Activated T-cell treated with anti-CD3 and anti-CD28 coated beads, Interleukin-2, amount 50 U/mL, for 24 hours (primary cell): Measurements from ENCODE around the gene B3GNT7.
"Not testable (repeated sequence)": the region's sequence is repeated elsewhere in the genome, so short reads cannot be mapped to it uniquely, and the experiment has no call there.

Experiments used
- DNase-seq: peaks from one replicate; pipeline ENCODE4 v3.0.0-alpha.2; 2020
- H3K27ac Mint-ChIP-seq: 2 replicates; pipeline ENCODE4 v1.8.0; 2020; ENCODE audit warnings: mild to moderate bottlenecking, mixed read lengths
- H3K27me3 Mint-ChIP-seq: 2 replicates; pipeline ENCODE4 v1.8.0; 2020; ENCODE audit warnings: mixed read lengths
- H3K36me3 Mint-ChIP-seq: 2 replicates; pipeline ENCODE4 v1.8.0; 2020; ENCODE audit warnings: low read depth, mixed read lengths
- H3K4me1 Mint-ChIP-seq: 2 replicates; pipeline ENCODE4 v1.8.0; 2020; ENCODE audit warnings: low read depth, mixed read lengths
- H3K4me3 Mint-ChIP-seq: 2 replicates; pipeline ENCODE4 v1.8.0; 2020; ENCODE audit warnings: mild to moderate bottlenecking, moderate library complexity, mixed read lengths
- H3K9me3 Mint-ChIP-seq: 2 replicates; pipeline ENCODE4 v1.8.0; 2020; ENCODE audit warnings: mixed read lengths

Gene B3GNT7

DNA sequence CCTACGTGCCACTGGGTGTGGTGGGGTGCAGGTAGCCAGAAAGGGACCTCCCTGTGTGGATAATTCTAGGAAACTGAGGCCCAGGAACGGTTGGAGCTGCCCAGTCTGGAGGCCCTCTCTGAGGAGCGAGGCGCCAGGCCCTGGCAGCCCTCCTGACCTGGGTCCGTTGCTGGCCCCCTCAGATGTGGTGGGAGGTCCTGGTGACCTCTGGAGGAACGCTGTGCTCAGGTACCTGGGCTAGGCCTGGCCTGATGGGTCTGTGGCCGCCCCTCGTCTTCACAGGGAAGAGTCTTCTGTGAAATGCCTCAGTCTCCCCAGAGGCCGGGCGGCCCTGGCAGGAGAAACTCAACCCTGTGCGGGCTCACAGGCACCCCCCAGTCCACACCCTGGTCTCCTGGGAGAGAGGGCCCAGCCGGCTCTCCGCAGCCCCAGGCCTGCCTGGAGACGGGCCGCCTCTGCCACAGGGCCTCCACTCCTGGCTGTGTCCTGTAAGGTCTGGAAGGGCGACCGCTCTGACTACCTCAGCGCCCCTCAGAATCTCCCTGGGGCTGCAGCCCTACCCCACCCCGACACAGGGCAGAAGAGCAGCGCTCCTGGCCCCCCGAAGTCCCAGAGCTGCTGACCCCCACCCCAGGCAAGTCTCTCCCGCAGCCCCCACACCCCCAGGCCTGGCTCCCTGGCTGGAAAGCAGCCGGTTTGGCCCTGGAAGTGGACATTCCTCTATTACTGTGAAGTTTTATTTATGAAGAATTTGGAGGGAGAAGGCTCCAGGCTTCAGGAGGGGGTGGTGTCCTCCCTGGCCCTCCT is 3.7 kb downstream of the B3GNT7 start:
- Mint-ChIP-seq H3K9me3 (no peaks in the 10 kb centered on the region), H3K36me3 (no peaks in the 10 kb centered on the region), H3K4me3 (no peak overlapping the region), H3K27ac (no peak overlapping the region), H3K4me1 (peaks cover 17% of the 10 kb centered on the region), H3K27me3 (peaks cover 25% of the 10 kb centered on the region)
- DNase-seq, result no peak

- no peaks in the 10 kb centered on the region for H3K9me3 Mint-ChIP-seq
- H3K4me1 Mint-ChIP-seq, result peaks cover 12% of the 10 kb centered on the region
- H3K27me3 Mint-ChIP-seq, result peaks cover 17% of the 10 kb centered on the region
- DNase-seq, result no peak
- no peak overlapping the region for H3K27ac Mint-ChIP-seq
- H3K4me3 Mint-ChIP-seq, result no peak overlapping the region
- no peaks in the 10 kb centered on the region for H3K36me3 Mint-ChIP-seq
Measured at GRCh38 chr2:231399853-231400680, 4.6 kb downstream of the B3GNT7 start.

DNA sequence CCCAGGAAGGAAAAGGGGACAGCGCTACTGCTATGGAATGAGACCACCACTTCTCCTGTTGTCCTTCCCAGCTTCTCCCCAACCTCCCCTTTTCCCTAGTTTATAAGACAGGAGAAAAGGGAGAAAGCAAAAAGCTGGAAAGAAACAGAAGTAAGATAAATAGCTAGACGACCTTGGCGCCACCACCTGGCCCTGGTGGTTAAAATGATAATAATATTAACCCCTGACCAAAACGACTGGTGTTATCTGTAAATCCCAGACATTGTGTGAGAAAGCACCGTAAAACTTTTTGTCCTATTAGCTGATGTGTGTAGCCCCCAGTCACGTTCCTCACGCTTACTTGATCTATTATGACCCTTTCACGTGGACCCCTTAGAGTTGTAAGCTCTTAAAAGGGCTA is 5.2 kb downstream of the B3GNT7 start:
- H3K36me3 Mint-ChIP-seq, H3K4me3 Mint-ChIP-seq, H3K9me3 Mint-ChIP-seq, H3K27ac Mint-ChIP-seq, DNase-seq: not testable (repeated sequence)
- Mint-ChIP-seq H3K4me1 (peaks cover 18% of the 10 kb centered on the region), H3K27me3 (peaks cover 15% of the 10 kb centered on the region)

- not testable (repeated sequence) for H3K4me3 Mint-ChIP-seq, H3K27ac Mint-ChIP-seq, DNase-seq, H3K36me3 Mint-ChIP-seq, H3K9me3 Mint-ChIP-seq
- peaks cover 15% of the 10 kb centered on the region for H3K27me3 Mint-ChIP-seq
- peaks cover 22% of the 10 kb centered on the region for H3K4me1 Mint-ChIP-seq
Measured at GRCh38 chr2:231401101-231401500, 5.6 kb downstream of the B3GNT7 start.

DNA sequence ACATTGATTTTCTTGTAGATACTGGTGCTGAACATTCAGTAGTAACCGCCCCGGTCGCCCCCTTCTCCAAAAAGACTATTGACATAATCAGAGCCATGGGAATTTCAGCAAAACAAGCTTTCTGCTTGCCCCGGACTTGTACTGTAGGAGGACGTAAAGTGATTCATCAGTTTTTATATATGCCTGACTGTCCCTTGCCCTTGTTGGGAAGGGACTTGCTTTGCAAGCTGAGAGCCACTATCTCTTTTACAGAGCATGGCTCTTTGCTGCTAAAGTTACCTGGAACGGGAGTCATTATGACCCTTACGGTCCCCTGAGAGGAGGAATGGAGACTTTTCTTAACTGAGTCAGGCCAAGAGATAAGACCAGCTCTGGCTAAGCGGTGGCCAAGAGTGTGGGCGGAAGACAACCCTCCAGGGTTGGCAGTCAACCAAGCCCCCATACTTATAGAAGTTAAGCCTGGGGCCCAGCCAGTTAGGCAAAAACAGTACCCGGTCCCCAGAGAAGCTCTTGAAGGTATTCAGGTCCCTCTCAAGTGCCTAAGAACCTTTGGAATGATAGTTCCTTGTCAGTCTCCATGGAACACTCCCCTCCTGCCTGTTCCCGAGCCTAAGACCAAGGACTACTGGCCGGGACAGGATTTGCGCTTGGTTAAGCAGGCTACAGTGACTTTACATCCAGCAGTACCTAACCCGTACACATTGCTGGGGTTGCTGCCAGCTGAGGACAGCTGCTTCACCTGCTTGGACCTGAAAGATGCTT is 8.1 kb downstream of the B3GNT7 start:
- H3K4me1 Mint-ChIP-seq, result peaks cover 21% of the 10 kb centered on the region
- not testable (repeated sequence) for DNase-seq, H3K27me3 Mint-ChIP-seq

DNA sequence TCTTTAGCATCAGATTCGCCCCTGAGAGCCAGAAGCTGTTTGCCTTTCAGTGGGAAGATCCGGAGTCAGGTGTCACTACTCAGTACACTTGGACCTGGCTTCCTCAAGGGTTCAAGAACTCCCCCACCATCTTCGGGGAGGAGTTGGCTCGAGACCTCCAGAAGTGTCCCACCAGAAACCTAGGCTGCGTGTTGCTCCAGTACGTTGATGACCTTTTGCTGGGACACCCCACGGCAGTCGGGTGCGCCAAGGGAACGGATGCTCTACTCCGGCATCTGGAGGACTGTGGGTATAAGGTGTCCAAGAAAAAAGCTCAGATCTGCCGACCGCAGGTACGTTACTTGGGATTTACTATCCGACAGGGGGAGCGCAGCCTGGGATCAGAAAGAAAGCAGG is 8.7 kb downstream of the B3GNT7 start:
- not testable (repeated sequence) for H3K27ac Mint-ChIP-seq, H3K27me3 Mint-ChIP-seq, H3K4me3 Mint-ChIP-seq

More for the DNA sequence above, 8.1 kb downstream of the B3GNT7 start:
- H3K4me3 Mint-ChIP-seq, H3K36me3 Mint-ChIP-seq, H3K27ac Mint-ChIP-seq, H3K9me3 Mint-ChIP-seq: not testable (repeated sequence)

DNA sequence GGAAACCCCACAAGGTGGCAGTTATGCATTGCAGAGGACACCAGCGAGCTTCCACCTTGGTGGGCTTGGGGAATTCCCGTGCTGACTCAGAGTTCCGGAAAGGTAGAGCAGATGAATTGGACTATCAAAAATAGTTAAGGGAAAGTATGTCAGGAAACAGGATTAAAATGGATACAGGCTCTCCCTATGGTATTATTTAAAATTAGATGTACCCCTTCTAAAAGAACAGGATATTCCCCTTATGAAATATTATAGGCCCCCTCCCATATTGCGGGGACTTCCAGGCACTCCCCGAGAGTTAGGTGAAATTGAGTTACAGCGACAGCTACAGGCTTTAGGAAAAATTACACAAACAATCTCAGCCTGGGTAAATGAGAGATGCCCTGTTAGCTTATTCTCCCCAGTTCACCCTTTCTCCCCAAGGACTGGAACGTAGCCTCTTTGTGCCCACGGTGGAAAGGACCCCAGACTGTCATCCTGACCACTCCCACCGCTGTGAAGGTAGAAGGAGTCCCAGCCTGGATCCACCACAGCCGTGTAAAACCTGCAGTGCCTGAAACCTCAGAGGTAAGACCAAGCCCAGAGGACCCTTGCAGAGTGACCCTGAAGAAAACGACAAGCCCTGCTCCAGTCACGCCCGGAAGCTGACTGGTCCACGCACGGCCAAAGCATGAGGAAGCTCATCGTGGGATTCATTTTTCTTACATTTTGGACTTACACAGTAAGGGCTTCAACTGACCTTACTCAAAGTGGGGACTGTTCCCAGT is 10.3 kb downstream of the B3GNT7 start:
- H3K4me1 Mint-ChIP-seq, result peaks cover 21% of the 10 kb centered on the region
- H3K27ac Mint-ChIP-seq, H3K9me3 Mint-ChIP-seq, H3K36me3 Mint-ChIP-seq: not testable (repeated sequence)
- peak; percentile 54 for DNase-seq
- peaks cover 14% of the 10 kb centered on the region for H3K27me3 Mint-ChIP-seq
- H3K4me3 Mint-ChIP-seq, result peak overlapping the region; percentile 26

More for the DNA sequence above, 8.7 kb downstream of the B3GNT7 start:
- H3K4me1 Mint-ChIP-seq, result peaks cover 21% of the 10 kb centered on the region
- not testable (repeated sequence) for H3K36me3 Mint-ChIP-seq, DNase-seq, H3K9me3 Mint-ChIP-seq

GRCh38 chr2:231407686-231408085 is 12.2 kb downstream of the B3GNT7 start:
- H3K27me3 Mint-ChIP-seq, result peaks cover 29% of the 10 kb centered on the region
- peaks cover 29% of the 10 kb centered on the region for H3K4me1 Mint-ChIP-seq
- not testable (repeated sequence) for H3K36me3 Mint-ChIP-seq, H3K4me3 Mint-ChIP-seq, DNase-seq, H3K27ac Mint-ChIP-seq, H3K9me3 Mint-ChIP-seq

- not testable (repeated sequence) for H3K9me3 Mint-ChIP-seq, H3K27ac Mint-ChIP-seq, H3K36me3 Mint-ChIP-seq, H3K4me3 Mint-ChIP-seq, DNase-seq
- H3K4me1 Mint-ChIP-seq, result peaks cover 29% of the 10 kb centered on the region
- H3K27me3 Mint-ChIP-seq, result peaks cover 32% of the 10 kb centered on the region
Measured at GRCh38 chr2:231408304-231408703, 12.8 kb downstream of the B3GNT7 start.

DNA sequence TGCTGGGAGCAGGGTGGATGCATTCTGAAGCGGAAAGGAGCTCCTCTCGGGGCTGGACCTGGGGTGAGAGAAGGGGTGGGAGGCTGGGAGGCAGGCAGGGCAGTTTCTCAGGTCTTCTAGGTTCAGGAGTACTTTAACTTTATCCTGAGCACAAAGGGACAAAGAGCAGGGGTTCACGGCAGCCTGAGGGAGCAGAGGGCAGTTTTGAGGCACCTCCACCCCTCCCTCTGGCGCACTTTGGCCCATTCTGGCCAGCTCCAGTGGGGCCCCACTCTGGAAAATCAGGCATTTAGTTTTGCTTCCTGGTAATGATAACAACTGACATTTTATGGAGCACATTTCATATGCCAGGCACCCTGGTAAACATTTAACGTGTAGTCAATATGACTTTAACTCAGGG is 14.3 kb downstream of the B3GNT7 start:
- DNase-seq, result no peak
- Mint-ChIP-seq H3K27me3 (peaks cover 40% of the 10 kb centered on the region), H3K36me3 (no peaks in the 10 kb centered on the region), H3K27ac (no peak overlapping the region), H3K4me3 (no peak overlapping the region), H3K4me1 (peaks cover 29% of the 10 kb centered on the region), H3K9me3 (peaks cover 6% of the 10 kb centered on the region)

- Mint-ChIP-seq H3K27me3 (peaks cover 47% of the 10 kb centered on the region), H3K9me3 (peaks cover 6% of the 10 kb centered on the region), H3K4me1 (peaks cover 24% of the 10 kb centered on the region), H3K27ac (no peak overlapping the region), H3K36me3 (no peaks in the 10 kb centered on the region), H3K4me3 (no peak overlapping the region)
- DNase-seq, result no peak
Measured at GRCh38 chr2:231410293-231411004, 14.9 kb downstream of the B3GNT7 start.

DNA sequence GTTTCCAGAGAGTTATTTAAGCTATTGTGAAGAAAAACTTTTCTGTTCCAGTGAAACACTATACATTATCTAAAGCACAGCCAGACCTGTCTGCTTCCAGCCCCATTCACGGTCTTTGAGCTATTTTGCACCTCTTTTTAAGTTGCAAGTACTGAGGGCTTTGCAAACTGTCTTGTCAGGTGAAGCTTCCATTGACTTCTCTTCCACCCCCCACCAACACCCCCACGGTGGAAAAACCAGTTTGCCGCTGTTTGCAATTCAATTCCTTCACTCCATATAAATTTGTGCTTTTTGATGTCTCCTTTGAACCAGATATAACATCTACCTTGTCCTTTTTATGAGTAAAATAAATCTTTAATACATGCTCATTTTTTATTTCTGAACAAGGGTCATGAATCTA is 15.7 kb downstream of the B3GNT7 start:
- DNase-seq, result no peak
- H3K4me1 Mint-ChIP-seq, result peaks cover 19% of the 10 kb centered on the region
- H3K4me3 Mint-ChIP-seq, result peak overlapping the region; percentile 48
- H3K27ac Mint-ChIP-seq, result no peak overlapping the region
- H3K9me3 Mint-ChIP-seq, result peaks cover 6% of the 10 kb centered on the region
- H3K36me3 Mint-ChIP-seq, result no peaks in the 10 kb centered on the region
- H3K27me3 Mint-ChIP-seq, result peaks cover 52% of the 10 kb centered on the region

DNA sequence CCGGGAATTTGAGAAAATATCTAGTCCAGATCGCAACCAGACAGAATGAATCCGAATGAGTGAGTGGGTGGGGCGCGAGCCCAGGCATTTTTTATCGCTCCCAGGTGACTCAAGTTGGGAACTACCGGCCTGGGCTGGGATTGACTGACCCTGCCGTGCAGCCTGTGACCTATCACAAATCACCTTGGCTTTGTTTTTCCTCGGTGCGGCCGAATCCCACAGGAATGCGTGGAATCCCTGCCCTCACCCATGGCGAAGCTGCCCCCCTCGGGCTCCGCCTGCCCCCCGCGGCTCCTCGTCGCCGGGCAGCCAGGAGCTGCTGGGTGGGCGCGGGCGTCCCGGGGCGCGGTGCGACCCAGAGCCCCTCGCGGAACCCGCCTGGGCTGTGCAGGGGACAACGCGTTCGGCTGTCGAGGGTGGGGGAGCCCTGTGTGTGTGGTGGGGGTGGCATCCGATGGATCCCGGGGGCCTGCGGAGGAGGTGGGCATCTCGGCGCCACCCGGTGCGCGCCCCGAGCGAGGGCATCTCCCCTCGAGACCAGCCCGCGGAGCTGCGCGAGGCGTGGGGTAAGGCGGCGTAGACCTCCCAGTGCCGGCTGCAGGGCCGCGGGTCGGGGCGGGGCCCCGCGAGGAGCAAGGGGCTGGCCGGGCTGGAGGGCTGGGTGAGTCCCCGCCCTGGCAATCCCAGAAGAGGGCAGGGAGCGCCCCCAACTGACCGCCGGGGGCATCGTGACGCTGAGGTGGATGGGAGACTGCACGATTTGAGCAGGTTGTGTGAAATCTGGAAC is 16.5 kb downstream of the B3GNT7 start:
- peak; percentile 87 for DNase-seq
- H3K4me1 Mint-ChIP-seq, result peaks cover 12% of the 10 kb centered on the region
- H3K9me3 Mint-ChIP-seq, result peaks cover 6% of the 10 kb centered on the region
- H3K27ac Mint-ChIP-seq, result no peak overlapping the region
- H3K36me3 Mint-ChIP-seq, result no peaks in the 10 kb centered on the region
- H3K27me3 Mint-ChIP-seq, result peaks cover 52% of the 10 kb centered on the region
- peak overlapping the region; percentile 48 for H3K4me3 Mint-ChIP-seq
